Fibroblast of pulmonary artery (primary cell): Measurements from ENCODE around the gene UGT3A2.
"Not testable (repeated sequence)": the region's sequence is repeated elsewhere in the genome, so short reads cannot be mapped to it uniquely, and the experiment has no call there.

ENCODE experiments used
- DNase-seq: peaks from one replicate; pipeline ENCODE4 v3.0.0-alpha.2; 2010; ENCODE audit warnings: low read depth
- H3K4me3 ChIP-seq: replicated peaks from 2 replicates; pipeline ENCODE4 v1.5.1; 2011; ENCODE audit warnings: low read depth, mild to moderate bottlenecking, control low read depth, low read length, moderate library complexity
- TF ChIP-seq, protein P1 (sequence below): IDR thresholded peaks from 2 replicates; pipeline ENCODE4 v1.5.1; 2011; ENCODE audit warnings: mild to moderate bottlenecking, control low read depth, low read length, inconsistent platforms; ENCODE audit errors: missing control alignments

Gene UGT3A2

DNA sequence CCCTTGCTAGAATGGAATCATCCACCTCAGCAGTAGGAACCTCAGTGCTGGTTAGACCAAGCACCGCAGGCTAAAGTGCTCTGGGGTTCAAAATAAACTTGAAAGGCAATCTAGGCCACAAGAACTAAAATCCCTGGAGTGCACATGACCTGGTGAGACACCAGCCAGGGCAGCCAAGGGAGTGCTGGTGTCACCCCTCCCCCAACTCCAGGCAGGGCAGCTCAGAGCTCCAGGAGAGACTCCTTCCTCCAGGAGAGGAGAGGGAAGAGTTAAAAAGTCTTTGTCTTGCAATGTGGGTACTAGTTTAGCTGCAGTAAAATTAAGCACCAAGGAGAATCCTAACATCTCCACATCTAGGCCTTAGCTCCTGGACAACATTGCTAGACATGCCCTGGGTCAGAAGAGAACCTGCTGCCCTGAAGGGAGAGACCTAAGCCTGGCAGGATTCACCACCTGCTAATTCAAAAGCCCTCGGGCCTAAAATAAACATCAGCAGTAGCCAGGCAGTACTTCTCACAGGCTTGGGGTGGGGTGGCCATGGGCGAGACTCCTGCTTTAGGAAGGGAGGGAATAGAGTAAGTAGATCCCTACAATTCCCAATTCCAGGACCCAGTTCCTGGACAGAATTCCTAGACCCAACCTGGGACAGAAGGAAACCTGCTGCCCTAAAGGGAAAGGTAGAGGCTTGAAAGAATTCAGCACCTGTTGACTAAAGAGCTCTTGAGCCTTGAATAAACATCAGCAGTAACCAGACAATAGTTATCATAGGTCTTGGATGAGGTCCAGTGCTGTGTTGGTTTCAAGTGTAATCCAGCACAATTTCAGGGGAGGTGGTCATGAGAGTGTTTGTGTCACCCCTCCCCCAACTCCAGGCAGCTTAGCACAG, 25.8 kb downstream of the UGT3A2 start:
- DNase-seq = no peak
- no peak overlapping the region for H3K4me3 ChIP-seq
- TF ChIP-seq, protein P1, sequence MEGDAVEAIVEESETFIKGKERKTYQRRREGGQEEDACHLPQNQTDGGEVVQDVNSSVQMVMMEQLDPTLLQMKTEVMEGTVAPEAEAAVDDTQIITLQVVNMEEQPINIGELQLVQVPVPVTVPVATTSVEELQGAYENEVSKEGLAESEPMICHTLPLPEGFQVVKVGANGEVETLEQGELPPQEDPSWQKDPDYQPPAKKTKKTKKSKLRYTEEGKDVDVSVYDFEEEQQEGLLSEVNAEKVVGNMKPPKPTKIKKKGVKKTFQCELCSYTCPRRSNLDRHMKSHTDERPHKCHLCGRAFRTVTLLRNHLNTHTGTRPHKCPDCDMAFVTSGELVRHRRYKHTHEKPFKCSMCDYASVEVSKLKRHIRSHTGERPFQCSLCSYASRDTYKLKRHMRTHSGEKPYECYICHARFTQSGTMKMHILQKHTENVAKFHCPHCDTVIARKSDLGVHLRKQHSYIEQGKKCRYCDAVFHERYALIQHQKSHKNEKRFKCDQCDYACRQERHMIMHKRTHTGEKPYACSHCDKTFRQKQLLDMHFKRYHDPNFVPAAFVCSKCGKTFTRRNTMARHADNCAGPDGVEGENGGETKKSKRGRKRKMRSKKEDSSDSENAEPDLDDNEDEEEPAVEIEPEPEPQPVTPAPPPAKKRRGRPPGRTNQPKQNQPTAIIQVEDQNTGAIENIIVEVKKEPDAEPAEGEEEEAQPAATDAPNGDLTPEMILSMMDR = no peak

DNA sequence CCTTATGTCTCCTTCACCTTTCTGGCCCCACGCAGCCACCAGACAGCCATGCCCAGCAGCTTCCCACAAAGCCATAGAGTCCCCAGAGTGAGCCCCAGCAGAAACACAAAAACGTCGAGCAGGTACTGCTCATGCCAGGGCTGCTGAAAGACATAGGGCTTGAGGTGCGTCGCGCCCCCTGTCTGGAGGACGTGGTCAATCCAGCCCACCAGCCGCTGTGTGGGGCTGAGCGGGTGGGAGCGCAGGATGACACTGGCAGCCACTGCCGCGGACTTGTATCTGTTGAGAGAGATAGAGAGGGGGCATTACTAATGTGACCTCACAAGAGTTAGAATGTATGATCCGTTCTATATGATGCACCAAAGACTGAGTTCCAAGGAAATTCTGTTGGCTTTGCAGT, 31.0 kb downstream of the UGT3A2 start:
- no peak for DNase-seq
- TF ChIP-seq, protein P1 = no peak
- no peak overlapping the region for H3K4me3 ChIP-seq

DNA sequence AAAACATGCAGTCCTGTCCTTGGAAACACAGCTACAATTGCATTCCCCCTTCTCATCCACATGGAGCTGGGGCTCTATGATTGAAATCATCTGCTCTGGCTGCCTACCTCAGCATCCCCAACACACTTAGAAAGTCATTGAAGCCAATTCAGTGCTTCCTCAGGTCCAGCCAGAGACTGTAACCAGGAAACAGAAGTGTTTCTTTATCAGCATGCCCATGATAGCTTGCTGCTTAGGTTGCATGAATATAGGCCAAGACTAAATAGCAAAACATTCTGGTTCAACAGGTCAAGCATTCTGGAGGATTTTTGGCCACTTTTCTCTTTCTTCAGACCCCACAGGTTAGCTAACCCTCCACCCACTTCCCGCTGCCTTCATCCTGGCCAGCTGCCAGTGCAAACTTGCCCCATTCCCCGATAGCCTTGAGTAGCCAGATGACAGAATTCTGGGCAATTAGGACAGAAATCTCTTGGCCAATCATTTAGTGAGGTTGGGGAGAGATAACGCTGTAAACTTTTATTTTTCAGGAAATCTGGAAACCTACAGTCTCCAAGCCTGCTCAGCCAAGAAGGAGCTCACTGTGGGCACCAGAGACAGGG, 32.0 kb downstream of the UGT3A2 start:
- DNase-seq = not testable (repeated sequence)

DNA sequence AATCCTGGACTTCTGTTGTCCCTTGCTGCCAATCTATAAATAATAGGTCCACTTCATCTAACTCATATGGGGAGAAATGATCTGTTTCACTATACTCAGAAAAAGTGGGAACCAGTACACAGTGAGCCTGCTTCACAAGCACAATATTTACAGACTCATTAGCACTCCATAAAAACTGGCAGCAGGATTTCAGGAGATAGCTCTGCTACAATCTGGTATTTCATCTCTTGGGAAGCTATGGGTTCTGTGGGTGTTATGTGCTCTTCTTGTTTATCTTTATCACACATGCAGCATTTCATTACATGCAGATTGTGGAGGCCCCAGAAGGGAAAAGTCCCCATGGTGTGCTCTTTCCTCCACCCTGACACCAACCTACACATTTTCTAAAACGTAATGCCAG, 33.2 kb downstream of the UGT3A2 start:
- TF ChIP-seq, protein P1 = no peak
- no peak overlapping the region for H3K4me3 ChIP-seq
- no peak for DNase-seq

More for the DNA sequence above, 32.0 kb downstream of the UGT3A2 start:
- H3K4me3 ChIP-seq = not testable (repeated sequence)

DNA sequence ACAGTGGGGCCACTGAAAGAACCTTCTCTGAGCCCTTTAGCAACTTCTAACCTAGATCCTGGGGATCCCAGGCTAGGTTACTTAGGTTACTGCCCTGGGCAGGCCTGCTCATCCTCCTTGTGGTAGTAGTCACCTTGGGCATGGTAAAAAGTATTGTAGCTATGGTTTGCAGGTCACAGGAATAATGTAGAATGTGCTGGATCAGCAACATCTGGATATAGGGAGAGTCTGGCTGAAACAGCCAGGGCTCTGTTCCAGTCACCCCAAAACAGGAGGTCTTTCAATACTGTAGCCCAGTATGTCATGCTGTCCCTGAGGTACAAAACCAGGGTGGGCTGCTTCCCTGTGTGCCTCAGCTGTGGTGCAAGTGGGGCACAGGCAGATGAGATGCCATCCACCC, 33.6 kb downstream of the UGT3A2 start:
- H3K4me3 ChIP-seq = no peak overlapping the region
- TF ChIP-seq, protein P1 = no peak
- DNase-seq = no peak

DNA sequence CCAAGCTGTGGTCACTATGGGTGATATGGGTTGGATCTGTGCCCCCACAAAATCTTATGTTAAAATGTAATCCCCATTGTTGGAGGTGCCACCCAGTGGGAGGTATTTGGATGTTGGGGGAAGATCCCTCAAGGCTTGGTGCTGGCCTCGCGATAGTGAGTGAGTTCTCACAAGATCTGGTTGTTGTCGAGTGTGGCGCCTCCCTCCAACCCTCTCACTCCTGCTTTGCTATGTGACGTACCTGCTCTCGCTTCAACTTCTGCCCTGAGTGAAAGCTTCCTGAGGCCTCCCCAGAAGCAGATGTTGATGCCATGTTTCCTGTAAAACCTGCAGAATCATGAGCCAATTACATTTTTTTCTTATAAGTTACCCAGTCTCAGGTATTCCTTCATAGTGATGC, 35.5 kb downstream of the UGT3A2 start:
- TF ChIP-seq, protein P1 = no peak
- H3K4me3 ChIP-seq = no peak overlapping the region
- no peak for DNase-seq

DNA sequence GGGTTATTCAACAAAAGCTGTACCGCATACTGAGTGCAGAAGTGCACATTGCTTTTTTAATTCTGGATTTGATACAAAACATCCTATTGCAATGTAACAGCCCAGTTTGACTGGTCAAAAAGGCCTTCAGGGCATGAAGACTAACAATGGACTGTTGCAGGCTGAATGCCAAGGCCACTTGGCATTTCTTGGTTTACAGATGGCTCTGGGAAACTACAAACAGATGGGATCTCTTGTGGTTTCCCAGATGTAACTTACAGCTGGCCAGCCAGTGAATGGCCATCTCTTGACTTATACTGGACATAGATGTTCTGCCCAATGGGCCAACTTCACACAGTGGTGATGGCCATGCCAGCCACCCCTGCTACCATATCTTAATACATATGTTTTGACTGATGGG, 36.8 kb downstream of the UGT3A2 start:
- no peak overlapping the region for H3K4me3 ChIP-seq
- TF ChIP-seq, protein P1 = no peak
- no peak for DNase-seq
